Astrocyte (in vitro differentiated cells and primary cell): Measurements from ENCODE around the gene IMPDH1. TPM values are rescaled to one million over a fixed set of nuclear protein-coding genes. Genes with fewer than 3 reads are reported as not detected.

Source experiments
- DNase-seq: peaks from one replicate; pipeline ENCODE4 v3.0.0-alpha.2; 2010; ENCODE audit warnings: low read depth
- FAIRE-seq: peaks from 2 replicates; lab custom pipeline; 2011; peaks lifted over from hg19 to GRCh38; lab: Jason Lieb, UNC
- H2AFZ ChIP-seq: 2 replicates; pipeline ENCODE4 v1.6.0; 2012; ENCODE audit warnings: low read depth, low read length, inconsistent platforms
- H3K27ac ChIP-seq: 2 replicates; pipeline ENCODE4 v1.5.1; 2011; ENCODE audit warnings: low read depth, low read length, inconsistent platforms
- H3K27me3 ChIP-seq: 2 replicates; pipeline ENCODE4 v1.6.0; 2011; ENCODE audit warnings: low read length, inconsistent platforms; ENCODE audit not compliant: insufficient read depth
- H3K36me3 ChIP-seq: 2 replicates; pipeline ENCODE4 v1.5.1; 2011; ENCODE audit warnings: low read length, inconsistent platforms; ENCODE audit not compliant: insufficient read depth
- H3K4me1 ChIP-seq: 2 replicates; pipeline ENCODE4 v1.5.1; 2011; ENCODE audit warnings: low read length, inconsistent platforms; ENCODE audit not compliant: insufficient read depth
- H3K4me2 ChIP-seq: 2 replicates; pipeline ENCODE4 v1.6.0; 2012; ENCODE audit warnings: low read length, inconsistent platforms
- H3K4me3 ChIP-seq: 2 replicates; pipeline ENCODE4 v1.5.1; 2011; ENCODE audit warnings: low read depth, mild to moderate bottlenecking, low read length, inconsistent platforms; ENCODE audit not compliant: insufficient read depth
- H3K79me2 ChIP-seq: 2 replicates; pipeline ENCODE4 v1.6.0; 2012; ENCODE audit warnings: mild to moderate bottlenecking, low read length, inconsistent platforms; ENCODE audit not compliant: insufficient read depth
- H3K9ac ChIP-seq: 2 replicates; pipeline ENCODE4 v1.6.0; 2012; ENCODE audit warnings: mild to moderate bottlenecking, low read length, inconsistent platforms
- H3K9me3 ChIP-seq: 2 replicates; pipeline ENCODE4 v1.5.1; 2012; ENCODE audit warnings: low read depth, mild to moderate bottlenecking, low read length, inconsistent platforms; ENCODE audit not compliant: insufficient read depth
- H4K20me1 ChIP-seq: 2 replicates; pipeline ENCODE4 v1.6.0; 2012; ENCODE audit warnings: low read length, inconsistent platforms; ENCODE audit not compliant: insufficient read depth
- H3K27ac Mint-ChIP-seq: one replicate; pipeline ENCODE4 v1.8.0; 2021; ENCODE audit warnings: mild to moderate bottlenecking, mixed read lengths; ENCODE audit not compliant: unreplicated experiment
- H3K27me3 Mint-ChIP-seq: one replicate; pipeline ENCODE4 v1.8.0; 2021; ENCODE audit warnings: low read depth, mixed read lengths; ENCODE audit not compliant: unreplicated experiment
- H3K36me3 Mint-ChIP-seq: one replicate; pipeline ENCODE4 v1.8.0; 2021; ENCODE audit warnings: low read depth, mixed read lengths; ENCODE audit not compliant: unreplicated experiment
- H3K4me1 Mint-ChIP-seq: one replicate; pipeline ENCODE4 v1.8.0; 2021; ENCODE audit warnings: low read depth, mixed read lengths; ENCODE audit not compliant: unreplicated experiment
- H3K4me3 Mint-ChIP-seq: one replicate; pipeline ENCODE4 v1.8.0; 2021; ENCODE audit warnings: mild to moderate bottlenecking, moderate library complexity, mixed read lengths; ENCODE audit not compliant: unreplicated experiment
- H3K9me3 Mint-ChIP-seq: one replicate; pipeline ENCODE4 v1.8.0; 2021; ENCODE audit warnings: mild to moderate bottlenecking, mixed read lengths; ENCODE audit not compliant: unreplicated experiment
- CTCF ChIP-seq: IDR thresholded peaks from 2 replicates; pipeline ENCODE4 v1.5.1; 2011; ENCODE audit warnings: low read depth, mild to moderate bottlenecking, inconsistent platforms, low read length, moderate library complexity; ENCODE audit not compliant: insufficient read depth
- EZH2 ChIP-seq: IDR thresholded peaks from 2 replicates; pipeline ENCODE4 v1.6.1; 2012; ENCODE audit warnings: mild to moderate bottlenecking, low read length, inconsistent platforms; ENCODE audit not compliant: insufficient read depth
- total RNA-seq: library from RNA; stranded (reverse); gene quantifications from 2 replicates; pipeline ENCODE4 v1.2.1, GENCODE V29; 2021

IMPDH1 gene
- total RNA-seq, 1 donor from 2014 or later = 43.9 TPM

- H3K27ac ChIP-seq = no peak overlapping the region
- no peaks in the 10 kb centered on the region for H3K27me3 ChIP-seq
- peaks cover 20% of the 10 kb centered on the region for H3K4me1 ChIP-seq
- Mint-ChIP-seq H3K4me3 (peak overlapping the region; percentile 82), H3K27ac (no peak overlapping the region), H3K9me3 (no peaks in the 10 kb centered on the region), H3K4me1 (peaks cover 7% of the 10 kb centered on the region), H3K27me3 (peaks cover 38% of the 10 kb centered on the region), H3K36me3 (peaks cover 3% of the 10 kb centered on the region)
- DNase-seq (no peak), FAIRE-seq (no peak)
- H3K4me3 ChIP-seq = peak overlapping the region; percentile 73
- H4K20me1 ChIP-seq = peaks cover 60% of the 10 kb centered on the region
- H3K9ac ChIP-seq = peak overlapping the region; percentile 81
- no peak for TF ChIP-seq CTCF
- no peak for TF ChIP-seq EZH2
- H3K79me2 ChIP-seq = peaks cover 27% of the 10 kb centered on the region
- peak overlapping the region; percentile 89 for H3K4me2 ChIP-seq
- H3K9me3 ChIP-seq = no peaks in the 10 kb centered on the region
- peaks cover 9% of the 10 kb centered on the region for H3K36me3 ChIP-seq
- no peak overlapping the region for H2AFZ ChIP-seq
These were observed 5.6 kb downstream of the IMPDH1 start for GRCh38 chr7:128404143-128404681.

- peak overlapping the region; percentile 82 for H3K4me3 Mint-ChIP-seq
- peaks cover 3% of the 10 kb centered on the region for H3K36me3 Mint-ChIP-seq
- Histone ChIP-seq H3K79me2 (peaks cover 27% of the 10 kb centered on the region), H3K27ac (no peak overlapping the region), H3K36me3 (peaks cover 9% of the 10 kb centered on the region), H3K9ac (peak overlapping the region; percentile 81), H4K20me1 (peaks cover 62% of the 10 kb centered on the region), H3K27me3 (no peaks in the 10 kb centered on the region), H3K4me2 (peak overlapping the region; percentile 89), H3K9me3 (no peaks in the 10 kb centered on the region), H3K4me1 (peaks cover 15% of the 10 kb centered on the region), H3K4me3 (peak overlapping the region; percentile 73), H2AFZ (no peak overlapping the region)
- DNase-seq = no peak
- no peaks in the 10 kb centered on the region for H3K9me3 Mint-ChIP-seq
- FAIRE-seq = no peak
- TF ChIP-seq CTCF (no peak), EZH2 (no peak)
- no peak overlapping the region for H3K27ac Mint-ChIP-seq
- peaks cover 33% of the 10 kb centered on the region for H3K27me3 Mint-ChIP-seq
- peaks cover 7% of the 10 kb centered on the region for H3K4me1 Mint-ChIP-seq
These were observed 6.1 kb downstream of the IMPDH1 start for GRCh38 chr7:128403676-128404075.

GRCh38 chr7:128402356-128402755 is 7.4 kb downstream of the IMPDH1 start:
- Histone ChIP-seq H3K79me2 (peaks cover 27% of the 10 kb centered on the region), H3K4me3 (no peak overlapping the region), H3K9ac (no peak overlapping the region), H3K4me2 (no peak overlapping the region), H2AFZ (no peak overlapping the region), H3K4me1 (peaks cover 13% of the 10 kb centered on the region), H3K36me3 (peaks cover 21% of the 10 kb centered on the region), H3K9me3 (no peaks in the 10 kb centered on the region), H3K27ac (no peak overlapping the region), H4K20me1 (peaks cover 63% of the 10 kb centered on the region), H3K27me3 (no peaks in the 10 kb centered on the region)
- H3K4me3 Mint-ChIP-seq = no peak overlapping the region
- DNase-seq (no peak), FAIRE-seq (no peak)
- TF ChIP-seq CTCF (no peak), EZH2 (no peak)
- H3K27ac Mint-ChIP-seq = no peak overlapping the region
- H3K9me3 Mint-ChIP-seq = no peaks in the 10 kb centered on the region
- peaks cover 24% of the 10 kb centered on the region for H3K27me3 Mint-ChIP-seq
- H3K4me1 Mint-ChIP-seq = peaks cover 7% of the 10 kb centered on the region
- peaks cover 9% of the 10 kb centered on the region for H3K36me3 Mint-ChIP-seq
